PC-9 (cell line): ENCODE measurements around the gene MYO16.

ENCODE experiments used
- CTCF ChIP-seq: fragments of 200-600 bp; sonication (generic); conservative IDR thresholded peaks from 2 replicates; pipeline ENCODE4 v1.6.1; 2017; ENCODE audit warnings: mixed run types, antibody characterized with exemption, mild to moderate bottlenecking, moderate library complexity
- EZH2 ChIP-seq: fragments of 200-600 bp; sonication (generic); IDR thresholded peaks from 2 replicates; pipeline ENCODE4 v1.8.0; 2017; ENCODE audit warnings: antibody characterized with exemption, low read depth

GRCh38 chr13:108834193-108834592, 204.8 kb downstream of the MYO16 start:
- TF ChIP-seq CTCF, result no peak
- TF ChIP-seq EZH2, result no peak
